ENCODE measurements around the gene UBE2L6. TPM values are rescaled to one million over a fixed set of nuclear protein-coding genes. Genes with fewer than 3 reads are reported as not detected.
A peak's percentile ranks its signal among the peaks of the same experiment; 100 is the strongest.

The UBE2L6 gene
- total and polyA plus RNA-seq, 8 donors = 56.1 to 109 (median 63.8) TPM

DNA sequence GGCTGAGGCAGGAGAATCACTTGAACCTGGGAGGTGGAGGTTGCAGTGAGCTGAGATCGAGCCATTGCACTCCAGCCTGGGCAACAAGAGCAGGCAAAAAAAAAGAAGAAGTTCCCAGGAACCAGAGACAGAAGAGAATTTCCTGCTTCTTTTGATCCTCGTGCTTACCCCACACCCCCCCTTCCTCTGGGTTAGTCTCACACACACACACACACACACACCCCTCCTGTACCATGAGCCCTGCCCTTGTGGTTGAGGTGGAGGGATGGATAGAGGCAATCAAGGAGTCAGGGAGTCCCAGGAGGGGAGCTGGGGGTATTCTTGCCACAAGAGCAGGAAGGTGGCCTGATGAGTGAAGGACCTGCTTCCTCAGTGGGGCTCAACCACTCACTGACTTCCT, 4.1 kb upstream of the UBE2L6 start:
- TF ChIP-seq, protein P1, sequence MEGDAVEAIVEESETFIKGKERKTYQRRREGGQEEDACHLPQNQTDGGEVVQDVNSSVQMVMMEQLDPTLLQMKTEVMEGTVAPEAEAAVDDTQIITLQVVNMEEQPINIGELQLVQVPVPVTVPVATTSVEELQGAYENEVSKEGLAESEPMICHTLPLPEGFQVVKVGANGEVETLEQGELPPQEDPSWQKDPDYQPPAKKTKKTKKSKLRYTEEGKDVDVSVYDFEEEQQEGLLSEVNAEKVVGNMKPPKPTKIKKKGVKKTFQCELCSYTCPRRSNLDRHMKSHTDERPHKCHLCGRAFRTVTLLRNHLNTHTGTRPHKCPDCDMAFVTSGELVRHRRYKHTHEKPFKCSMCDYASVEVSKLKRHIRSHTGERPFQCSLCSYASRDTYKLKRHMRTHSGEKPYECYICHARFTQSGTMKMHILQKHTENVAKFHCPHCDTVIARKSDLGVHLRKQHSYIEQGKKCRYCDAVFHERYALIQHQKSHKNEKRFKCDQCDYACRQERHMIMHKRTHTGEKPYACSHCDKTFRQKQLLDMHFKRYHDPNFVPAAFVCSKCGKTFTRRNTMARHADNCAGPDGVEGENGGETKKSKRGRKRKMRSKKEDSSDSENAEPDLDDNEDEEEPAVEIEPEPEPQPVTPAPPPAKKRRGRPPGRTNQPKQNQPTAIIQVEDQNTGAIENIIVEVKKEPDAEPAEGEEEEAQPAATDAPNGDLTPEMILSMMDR (IDR thresholded peaks at IDR 0.05) = no peak
- peaks cover 6 to 20% of the 10 kb centered on the region in 2 donors for H3K4me1 ChIP-seq
- DNase-seq (no peak), ATAC-seq (no peak)
- intact Hi-C loops (cut with DNase I) = no loop called here
- no peak overlapping the region for H3K27ac ChIP-seq
- no peak overlapping the region for H3K4me3 ChIP-seq
- no peaks in the 10 kb centered on the region for H3K27me3 ChIP-seq
- H3K9me3 ChIP-seq = no peaks in the 10 kb centered on the region
- no peaks in the 10 kb centered on the region for H3K36me3 ChIP-seq

DNA sequence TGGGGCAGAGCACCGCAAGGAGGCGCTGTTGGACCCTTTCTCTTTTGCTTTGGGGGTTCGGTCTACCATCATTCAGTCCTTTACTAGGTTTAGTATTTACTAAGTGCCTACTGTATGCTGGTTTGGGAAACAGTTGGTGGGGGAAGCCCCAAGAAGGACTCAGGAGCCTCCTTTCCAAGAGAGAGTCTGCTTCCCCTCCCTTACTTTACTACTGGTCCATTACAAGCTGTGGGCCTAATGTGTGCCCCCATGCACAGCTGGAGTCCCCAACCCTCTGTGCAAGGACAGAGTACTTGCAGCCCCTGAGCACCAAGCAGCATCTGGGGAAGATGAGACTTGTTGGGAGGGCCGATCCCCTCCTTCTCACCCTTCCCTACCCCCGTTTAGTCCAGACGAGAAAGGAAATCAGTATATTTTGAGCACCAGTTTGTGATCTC, 876 bp upstream of the UBE2L6 start:
- ATAC-seq (no peak), DNase-seq (peak in 1 of 4 donors; percentile 82)
- intact Hi-C loops (cut with DNase I) = loop anchor here in 1 of 2 donors (5.0 kb wide), 1 partner anchor 74 kb away; no protein-coding TSS in a partner anchor
- peak overlapping the region; percentile 70 to 88 for H3K4me3 ChIP-seq
- H3K9me3 ChIP-seq = no peaks in the 10 kb centered on the region
- H3K36me3 ChIP-seq = peaks cover 0 to 6% of the 10 kb centered on the region in 2 donors
- H3K27me3 ChIP-seq = no peaks in the 10 kb centered on the region
- peaks cover 18 to 48% of the 10 kb centered on the region in 2 donors for H3K4me1 ChIP-seq
- TF ChIP-seq, protein P1 (IDR thresholded peaks at IDR 0.05) = peak in 1 of 2 donors; percentile 42
- peak overlapping the region; percentile 90 to 92 for H3K27ac ChIP-seq

DNA sequence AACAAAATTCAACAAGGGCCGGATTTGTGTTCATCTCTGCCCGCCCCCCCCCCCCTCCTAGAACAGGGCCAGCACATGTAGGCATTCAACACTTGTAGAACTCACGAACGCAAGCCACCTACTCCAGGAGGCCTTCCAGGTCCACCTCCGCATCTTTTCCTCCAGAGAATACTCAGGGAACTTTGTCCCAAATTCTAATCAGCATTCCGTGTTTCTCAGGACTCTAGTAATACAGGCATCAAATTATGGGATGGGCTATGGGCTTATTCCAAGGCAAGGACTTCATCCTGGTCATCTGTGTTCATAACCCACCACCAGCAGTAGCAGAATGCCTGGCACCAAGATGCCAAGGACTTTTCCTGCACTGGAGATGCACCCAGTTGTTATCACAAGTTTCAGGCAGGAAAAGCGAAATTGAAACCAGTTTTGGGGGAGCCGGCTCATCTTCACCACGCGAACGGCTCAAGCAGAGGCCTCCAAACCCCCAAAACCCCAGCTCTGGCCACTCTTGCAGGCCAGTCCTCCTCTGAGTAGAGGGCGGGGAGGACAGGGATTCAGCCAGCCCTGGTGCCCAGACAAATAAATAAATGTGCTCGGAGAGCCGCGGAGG, 462 bp downstream of the UBE2L6 start:
- Histone ChIP-seq H3K36me3 (peaks cover 0 to 6% of the 10 kb centered on the region in 2 donors), H3K27me3 (no peaks in the 10 kb centered on the region), H3K27ac (peak overlapping the region; percentile 90 to 92), H3K9me3 (no peaks in the 10 kb centered on the region), H3K4me1 (peaks cover 18 to 53% of the 10 kb centered on the region in 2 donors), H3K4me3 (peak overlapping the region; percentile 70 to 88)
- intact Hi-C loops (cut with DNase I) = loop anchor here in 1 of 2 donors (5.0 kb wide), 1 partner anchor 75 kb away; no protein-coding TSS in a partner anchor
- TF ChIP-seq, protein P1 (IDR thresholded peaks at IDR 0.05) = no peak
- ATAC-seq (peak; percentile 8), DNase-seq (peak in 1 of 4 donors; percentile 36)

DNA sequence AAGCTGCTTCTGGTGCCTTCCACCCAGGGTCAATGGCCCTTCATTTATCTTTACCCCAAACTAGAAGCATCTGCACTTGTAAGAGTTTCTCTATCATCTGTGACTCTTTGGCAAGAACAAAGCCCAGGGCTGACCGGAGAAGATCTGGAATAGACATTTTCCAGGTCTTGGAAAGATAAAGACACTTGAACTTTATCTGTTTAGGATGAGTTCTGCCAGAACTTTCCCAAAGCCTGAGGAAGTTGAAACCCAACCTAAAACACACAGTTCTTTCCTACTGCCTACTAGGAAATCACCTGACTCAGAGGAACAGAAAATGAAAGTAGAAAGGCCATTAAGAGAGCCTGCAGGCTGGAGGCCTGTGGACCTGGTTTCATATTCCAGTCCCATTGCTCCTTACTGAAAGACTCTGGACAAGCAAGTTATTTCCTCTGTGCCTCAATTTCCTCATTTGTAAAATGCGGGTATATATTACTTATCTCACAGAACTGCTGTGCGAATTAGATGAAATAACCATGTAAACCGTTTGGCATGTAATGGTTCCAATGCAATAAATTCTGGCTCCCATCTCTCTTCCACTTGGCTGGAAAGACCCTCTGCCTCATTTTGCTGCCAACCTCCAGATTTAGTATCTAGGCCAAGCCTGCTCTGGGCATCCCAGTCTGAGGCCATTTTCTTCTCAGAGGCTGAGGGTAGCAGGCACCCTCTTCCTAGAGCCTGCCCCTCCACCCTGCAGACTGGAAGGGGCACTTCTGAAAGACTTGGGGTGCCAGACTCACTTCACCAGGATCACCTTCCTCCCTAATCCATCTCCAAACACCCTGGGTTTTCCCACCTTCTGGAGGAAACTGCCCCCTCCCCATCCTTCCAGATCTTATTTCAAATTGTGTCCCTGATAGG, 1.2 kb downstream of the UBE2L6 start:
- peak in 1 of 4 donors; percentile 58 for DNase-seq
- no peaks in the 10 kb centered on the region for H3K27me3 ChIP-seq
- peak overlapping the region; percentile 90 to 92 for H3K27ac ChIP-seq
- H3K4me1 ChIP-seq = peaks cover 18 to 59% of the 10 kb centered on the region in 2 donors
- TF ChIP-seq, protein P1 (IDR thresholded peaks at IDR 0.05) = no peak
- peak; percentile 64 for ATAC-seq
- peak overlapping the region; percentile 70 to 88 for H3K4me3 ChIP-seq
- intact Hi-C loops (cut with DNase I) = loop anchor here in 1 of 2 donors (5.0 kb wide), 1 partner anchor 76 kb away; no protein-coding TSS in a partner anchor
- peaks cover 0 to 6% of the 10 kb centered on the region in 2 donors for H3K36me3 ChIP-seq
- H3K9me3 ChIP-seq = no peaks in the 10 kb centered on the region

DNA sequence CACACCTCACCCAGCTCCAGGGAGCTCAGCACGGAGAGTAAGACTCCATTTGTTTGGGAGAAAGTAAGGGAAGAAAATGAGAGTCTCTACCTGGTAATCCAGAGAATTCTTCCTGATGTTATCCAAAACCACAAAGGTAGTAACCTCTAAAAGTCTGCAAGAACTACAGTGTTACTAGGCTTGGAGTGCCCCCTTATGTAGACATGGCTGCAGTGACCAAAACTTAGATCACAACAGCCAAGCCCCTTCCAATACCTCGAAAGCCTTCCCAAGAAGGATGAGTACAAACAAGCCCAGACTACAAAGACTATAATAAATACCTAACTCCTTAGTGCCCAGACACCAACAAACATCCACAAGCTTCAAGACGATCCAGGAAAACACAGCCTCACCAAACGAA, 4.9 kb downstream of the UBE2L6 start:
- intact Hi-C loops (cut with DNase I) = no loop called here
- TF ChIP-seq, protein P1 (IDR thresholded peaks at IDR 0.05) = no peak

More for the DNA sequence above, 4.9 kb downstream of the UBE2L6 start:
- Histone ChIP-seq H3K9me3 (no peaks in the 10 kb centered on the region), H3K4me3 (no peak overlapping the region), H3K4me1 (peaks cover 12 to 44% of the 10 kb centered on the region in 2 donors), H3K27ac (no peak overlapping the region), H3K36me3 (peaks cover 0 to 34% of the 10 kb centered on the region in 2 donors), H3K27me3 (no peaks in the 10 kb centered on the region)
- DNase-seq (no peak), ATAC-seq (no peak)
